Ovary (tissue), 9 donors: Measurements from ENCODE around the gene SMU1. TPM values are rescaled to one million over a fixed set of nuclear protein-coding genes. Genes with fewer than 3 reads are reported as not detected.

ENCODE experiments used
- DNase-seq, 5 donors: peaks; one replicate each; pipeline ENCODE4 v3.0.0-alpha.2; 2019 to 2020
- H3K27ac ChIP-seq, 2 donors: fragments of 200-600 bp; one replicate each; pipeline versions ENCODE4 v1.5.1 to v1.8.0; 2019 to 2022
- H3K27me3 ChIP-seq: fragments of 200-600 bp; one replicate; pipeline ENCODE4 v1.8.0; 2022
- H3K36me3 ChIP-seq: fragments of 200-600 bp; sonication (generic); one replicate; pipeline ENCODE4 v1.5.1; 2019
- H3K4me1 ChIP-seq: one replicate; pipeline ENCODE4 v1.8.1; 2013; ENCODE audit warnings: mild to moderate bottlenecking, moderate library complexity; ENCODE audit not compliant: insufficient read depth
- H3K4me3 ChIP-seq: fragments of 200-600 bp; sonication (generic); one replicate; pipeline ENCODE4 v1.5.1; 2017
- H3K9me3 ChIP-seq, 2 donors: fragments of 200-600 bp in 1 of 2; sonication (generic) in 1 of 2; one replicate each; pipeline versions ENCODE4 v1.5.1 to v1.8.1; 2013 to 2019; ENCODE audit warnings: mild to moderate bottlenecking in 1 of 2, moderate library complexity in 1 of 2
- CTCF ChIP-seq, 3 donors: fragments of 450-650 bp in 2 of 3; fragments of 200-600 bp in 1 of 3; IDR thresholded peaks; one replicate each; pipeline versions ENCODE4 v1.5.1 to v1.8.0; 2016 to 2022; ENCODE audit warnings: antibody characterized with exemption in 3 of 3, mild to moderate bottlenecking in 1 of 3
- EP300 ChIP-seq: sonication (generic); formaldehyde crosslinking; IDR thresholded peaks from one replicate; pipeline ENCODE4 v1.6.1; 2017; ENCODE audit warnings: antibody characterized with exemption
- POLR2A ChIP-seq: fragments of 450-650 bp; IDR thresholded peaks from one replicate; pipeline ENCODE4 v1.6.1; 2017; ENCODE audit warnings: antibody characterized with exemption, mild to moderate bottlenecking, moderate library complexity
- WGBS, 3 donors: extraction: QIAGEN DNeasy Blood & Tissue Kit in 1 of 3; methylation state at CpG; one replicate each; pipeline versions ENCODE4 v1.1.5 to v1.1.7; 2013 to 2017; 5-methylcytosine and 5-hydroxymethylcytosine counted together
- intact Hi-C, 4 donors: fragments of 100-400 bp; cut with DNase I; formaldehyde crosslinking; loops; one replicate each; pipeline versions ENCODE4 v1.11.0 to v1.15.1; 2022 to 2023
- polyA plus RNA-seq, 2 donors: library from polyadenylated mRNA; stranded (reverse); fragments of 200-250 nt in 1 of 2; fragments of 350-450 nt in 1 of 2; fragmentation: Illumina TruSeq in 1 of 2; extraction: RNeasy Lipid Tissue Mini Kit (QIAGEN cat#74804) in 1 of 2; gene quantifications; one replicate each; pipeline ENCODE4 v1.2.3, GENCODE V29; 2013 to 2014
- total RNA-seq, 7 donors: library from RNA; depleted of rRNA in 2 of 7; stranded (reverse); fragments of >200 nt in 2 of 7; fragmentation: NEBNext Ultra II Directional in 3 of 7; extraction: Animal tissue kit (Norgen Biotek cat#: 25700) in 3 of 7; gene quantifications; one replicate each; pipeline versions ENCODE4 v1.1.0 to v1.2.4, GENCODE V29; 2016 to 2023
- donor health status: DM: no; HTN: no; CAD: no; lungs with moderate emphysema.
- donor health status: DM: no; HTN: no; CAD: no.
- donor health status: Bipolar disorder and iron deficiency.
- donor health status: DM: yes; HTN: yes; CAD: no.
- donor health status: DM: no; HTN: no; CAD: no.
- donor health status: DM: yes; HTN: yes; CAD: no.

SMU1 gene
- total and polyA plus RNA-seq, 9 donors, result 12.2 to 28.6 (median 24.2) TPM

DNA sequence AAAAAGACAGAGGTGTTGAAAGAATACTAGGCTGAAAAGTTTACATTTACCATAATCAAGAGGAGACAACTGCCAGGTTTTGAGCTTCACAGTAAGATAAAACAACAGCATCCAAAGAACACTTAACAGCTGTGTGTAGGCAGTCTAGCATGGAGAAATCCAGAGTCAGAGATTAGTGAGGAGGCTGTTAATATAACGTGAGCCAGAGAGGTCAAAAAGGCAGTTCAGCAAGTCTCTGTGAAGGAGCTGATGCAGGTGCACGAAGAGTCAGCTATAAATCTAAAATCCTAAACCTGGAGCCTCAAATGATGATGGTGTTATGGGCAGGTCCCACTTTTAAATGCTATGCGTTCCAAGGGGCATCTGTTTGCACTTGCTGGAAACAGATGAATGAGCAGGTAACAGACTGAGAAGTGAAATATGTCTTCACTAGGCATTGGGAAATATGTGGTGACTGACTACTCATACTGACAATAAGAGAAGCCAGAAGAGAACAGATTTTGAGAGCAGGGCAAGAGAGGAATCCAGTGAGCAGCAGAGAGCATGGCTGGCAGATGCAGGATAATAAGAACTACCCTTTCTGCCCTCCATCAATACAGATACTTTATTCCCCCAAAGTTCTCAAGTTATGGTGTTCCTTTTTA, 83.8 kb downstream of the SMU1 start:
- H3K4me1 ChIP-seq, result peaks cover 4% of the 10 kb centered on the region
- no peak for DNase-seq
- H3K27me3 ChIP-seq, result no peaks in the 10 kb centered on the region
- intact Hi-C loops, result no loop called here
- H3K36me3 ChIP-seq, result no peaks in the 10 kb centered on the region
- H3K4me3 ChIP-seq, result no peak overlapping the region
- H3K9me3 ChIP-seq, result no peaks in the 10 kb centered on the region
- no peak overlapping the region for H3K27ac ChIP-seq
- TF ChIP-seq POLR2A (no peak), EP300 (no peak), CTCF (IDR thresholded peaks at IDR 0.05) (no peak)
- WGBS, 3 donors, result 13 to 19% (median 17%) methylated on average over 3 of the region's 3 CpGs

DNA sequence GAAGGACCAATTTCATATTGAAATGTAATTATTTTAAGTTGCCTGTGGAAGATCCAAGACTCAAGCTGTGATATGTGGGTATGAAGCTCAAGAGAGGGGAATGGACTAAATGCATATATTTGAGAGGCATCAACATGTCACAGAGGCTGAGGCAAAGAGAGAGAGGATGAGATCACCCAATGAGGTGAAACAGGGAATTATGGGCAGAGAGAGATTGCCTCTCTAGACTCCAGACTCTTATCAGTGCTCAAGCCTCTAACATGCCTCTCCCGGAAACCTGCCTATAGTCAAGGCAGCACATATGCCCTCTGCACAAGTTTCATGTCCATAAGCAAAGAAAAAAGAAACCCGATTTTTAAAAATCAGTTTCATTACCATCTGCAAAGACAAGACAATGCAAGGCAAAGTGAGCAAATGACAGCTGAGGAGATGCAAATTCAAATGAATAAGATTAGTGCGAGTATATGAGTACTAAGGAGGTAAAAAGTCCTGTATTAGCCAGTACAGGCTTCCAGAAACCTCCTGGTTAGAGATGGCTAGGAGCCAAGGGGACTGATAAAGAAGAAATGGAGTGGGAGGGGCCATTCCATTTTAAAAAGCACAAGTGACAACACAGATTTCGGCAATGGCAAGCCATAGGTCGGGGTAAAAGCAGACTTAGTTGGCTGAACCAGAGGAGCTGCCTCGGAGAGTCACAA, 84.4 kb downstream of the SMU1 start:
- Histone ChIP-seq H3K27ac (no peak overlapping the region), H3K27me3 (no peaks in the 10 kb centered on the region), H3K4me3 (no peak overlapping the region), H3K4me1 (peaks cover 4% of the 10 kb centered on the region), H3K9me3 (no peaks in the 10 kb centered on the region), H3K36me3 (no peaks in the 10 kb centered on the region)
- intact Hi-C loops, result no loop called here
- 13 to 32% (median 13%) methylated on average over 6 of the region's 6 CpGs for WGBS, 3 donors
- TF ChIP-seq EP300, result no peak
- TF ChIP-seq CTCF (IDR thresholded peaks at IDR 0.05), result no peak
- TF ChIP-seq POLR2A, result no peak
- DNase-seq, result no peak

Other genes with a start within 250 kb of the SMU1 start
- gene APTX, start 75.0 kb downstream of the SMU1 start, total RNA-seq, result 10 to 100 TPM; 14.9 to 31.0 (median 23.6) TPM
- 10 to 100 TPM; 21.9 to 38.4 TPM for gene APTX, start 75.0 kb downstream of the SMU1 start, polyA plus RNA-seq
- 100 to 1,000 TPM in 4 of 7 donors, 10 to 100 TPM in 3; 66.1 to 156 (median 112) TPM for gene DNAJA1, start 51.4 kb downstream of the SMU1 start, total RNA-seq
- gene DNAJA1, start 51.4 kb downstream of the SMU1 start, polyA plus RNA-seq, result 100 to 1,000 TPM in 1 of 2 donors, 10 to 100 TPM in 1; 62.6 to 159 TPM
- gene B4GALT1, start 90.7 kb upstream of the SMU1 start, total RNA-seq, result 100 to 1,000 TPM in 3 of 7 donors, 10 to 100 TPM in 4; 77.9 to 226 (median 88.3) TPM
- gene B4GALT1, start 90.7 kb upstream of the SMU1 start, polyA plus RNA-seq, result 100 to 1,000 TPM in 1 of 2 donors, 10 to 100 TPM in 1; 35.8 to 120 TPM
- not detected for gene SPINK4, start 163.5 kb upstream of the SMU1 start, total RNA-seq
- gene SPINK4, start 163.5 kb upstream of the SMU1 start, polyA plus RNA-seq, result not detected
- gene BAG1, start 188.0 kb upstream of the SMU1 start, total RNA-seq, result 10 to 100 TPM; 41.0 to 70.9 (median 59.6) TPM
- 10 to 100 TPM; 48.2 to 67.8 TPM for gene BAG1, start 188.0 kb upstream of the SMU1 start, polyA plus RNA-seq
- gene CHMP5, start 188.4 kb upstream of the SMU1 start, total RNA-seq, result 10 to 100 TPM; 39.7 to 57.1 (median 45.1) TPM
- gene CHMP5, start 188.4 kb upstream of the SMU1 start, polyA plus RNA-seq, result 10 to 100 TPM; 56.4 to 66.5 TPM
- gene NFX1, start 213.8 kb upstream of the SMU1 start, total RNA-seq, result 10 to 100 TPM; 23.4 to 44.5 (median 34.3) TPM
- 10 to 100 TPM; 18.5 to 38.9 TPM for gene NFX1, start 213.8 kb upstream of the SMU1 start, polyA plus RNA-seq